GM19193 (cell line): ENCODE measurements around the gene RASGRP3.

Experiments used
- POLR2A ChIP-seq: IDR thresholded peaks from 4 replicates; pipeline ENCODE4 v1.6.1; 2011; ENCODE audit not compliant: insufficient read depth, insufficient read length; ENCODE audit errors: extremely low read depth

RASGRP3 gene

DNA sequence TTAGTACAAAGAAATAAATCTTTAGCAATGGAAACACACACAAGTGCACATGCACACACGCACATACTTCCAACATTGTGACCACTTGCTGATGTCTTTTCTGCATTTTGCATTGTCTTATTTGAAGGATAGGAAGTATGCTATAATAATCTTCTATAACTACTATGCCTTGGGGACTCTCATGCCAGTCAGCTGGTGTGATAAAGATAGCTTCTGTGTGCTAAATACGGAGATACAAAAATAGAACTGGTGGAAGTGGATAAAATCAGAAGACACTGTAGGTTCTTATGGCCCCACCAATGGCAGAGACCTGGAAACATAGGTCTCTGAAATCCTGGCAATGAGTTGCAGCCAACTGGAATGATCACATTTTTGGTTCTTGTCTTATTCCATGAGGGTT, 31.5 kb upstream of the RASGRP3 start:
- TF ChIP-seq POLR2A = no peak

- TF ChIP-seq POLR2A = no peak
Measured at GRCh38 chr2:33448220-33448899, 28.1 kb upstream of the RASGRP3 start.

DNA sequence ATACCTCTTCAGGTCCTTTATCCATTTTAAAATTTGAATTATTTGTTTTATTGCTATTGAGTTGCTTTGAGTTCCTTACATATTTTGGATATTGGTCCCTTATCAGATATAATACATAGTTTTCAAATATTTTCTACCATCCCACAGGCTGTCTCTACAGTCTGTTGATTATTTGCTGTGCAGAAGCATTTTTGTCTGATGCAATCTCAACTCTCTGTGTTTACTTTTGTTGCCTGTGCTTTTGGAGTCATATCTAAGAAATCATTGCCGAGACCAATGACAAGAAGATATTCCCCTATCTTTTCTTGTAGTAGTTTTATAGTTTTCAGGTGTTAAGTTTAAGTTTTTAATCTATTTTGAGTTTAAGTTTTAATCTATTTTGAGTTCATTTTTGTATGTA, 25.2 kb upstream of the RASGRP3 start:
- TF ChIP-seq POLR2A = no peak

- TF ChIP-seq POLR2A = no peak
Measured at GRCh38 chr2:33451825-33452224, 24.6 kb upstream of the RASGRP3 start.

GRCh38 chr2:33452545-33452944, 23.9 kb upstream of the RASGRP3 start:
- no peak for TF ChIP-seq POLR2A

GRCh38 chr2:33453905-33454479, 22.5 kb upstream of the RASGRP3 start:
- TF ChIP-seq POLR2A = no peak

- TF ChIP-seq POLR2A = no peak
Measured at GRCh38 chr2:33457556-33458247, 18.7 kb upstream of the RASGRP3 start.

DNA sequence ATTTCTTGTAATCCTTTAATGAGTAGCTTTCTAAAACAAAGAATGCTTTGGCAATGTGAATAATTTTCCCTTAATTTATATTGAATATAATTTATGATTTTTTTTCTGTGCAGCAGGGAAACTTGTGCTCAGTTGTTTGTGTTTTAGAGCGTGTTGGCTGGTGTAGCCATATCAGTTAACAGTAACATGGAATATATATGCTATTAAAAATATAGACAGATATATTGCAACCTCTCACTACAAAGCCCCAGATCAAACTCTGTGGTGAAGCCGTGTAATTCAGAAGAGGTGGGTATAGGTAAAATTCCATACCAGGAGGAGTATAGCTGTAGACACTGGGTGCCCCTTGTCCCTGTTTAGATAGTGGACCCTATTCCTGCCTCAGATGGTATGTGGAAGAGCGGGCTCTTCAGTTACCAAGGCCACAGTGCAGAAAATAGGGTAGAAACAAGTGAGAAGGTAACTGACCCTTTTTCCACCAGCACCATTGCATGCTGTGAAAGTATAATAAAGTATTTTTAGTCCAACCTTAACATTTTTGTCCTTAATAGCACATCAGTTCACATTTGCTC, 18.1 kb upstream of the RASGRP3 start:
- no peak for TF ChIP-seq POLR2A

DNA sequence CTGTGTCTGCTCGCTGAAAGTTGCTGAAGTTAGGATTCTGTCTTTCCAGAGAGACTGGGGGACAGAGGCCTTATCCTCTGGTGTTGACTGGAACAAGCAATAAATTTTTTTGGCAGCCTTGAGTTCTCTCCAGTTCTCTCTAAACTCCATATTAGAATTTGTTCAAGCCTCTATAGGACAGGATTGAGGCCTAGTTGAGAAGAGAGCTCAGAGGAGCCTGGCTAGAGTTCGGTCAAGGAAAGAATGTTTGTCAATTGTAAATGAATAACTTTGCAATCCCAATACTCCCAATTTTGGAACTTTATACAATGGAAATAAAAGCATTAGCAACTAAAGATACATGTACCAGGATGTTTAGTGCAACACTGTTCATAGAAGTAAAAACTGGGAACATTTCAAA, 16.7 kb upstream of the RASGRP3 start:
- no peak for TF ChIP-seq POLR2A

GRCh38 chr2:33467413-33467812, 9.0 kb upstream of the RASGRP3 start:
- TF ChIP-seq POLR2A = no peak

GRCh38 chr2:33469238-33469637, 7.2 kb upstream of the RASGRP3 start:
- no peak for TF ChIP-seq POLR2A

DNA sequence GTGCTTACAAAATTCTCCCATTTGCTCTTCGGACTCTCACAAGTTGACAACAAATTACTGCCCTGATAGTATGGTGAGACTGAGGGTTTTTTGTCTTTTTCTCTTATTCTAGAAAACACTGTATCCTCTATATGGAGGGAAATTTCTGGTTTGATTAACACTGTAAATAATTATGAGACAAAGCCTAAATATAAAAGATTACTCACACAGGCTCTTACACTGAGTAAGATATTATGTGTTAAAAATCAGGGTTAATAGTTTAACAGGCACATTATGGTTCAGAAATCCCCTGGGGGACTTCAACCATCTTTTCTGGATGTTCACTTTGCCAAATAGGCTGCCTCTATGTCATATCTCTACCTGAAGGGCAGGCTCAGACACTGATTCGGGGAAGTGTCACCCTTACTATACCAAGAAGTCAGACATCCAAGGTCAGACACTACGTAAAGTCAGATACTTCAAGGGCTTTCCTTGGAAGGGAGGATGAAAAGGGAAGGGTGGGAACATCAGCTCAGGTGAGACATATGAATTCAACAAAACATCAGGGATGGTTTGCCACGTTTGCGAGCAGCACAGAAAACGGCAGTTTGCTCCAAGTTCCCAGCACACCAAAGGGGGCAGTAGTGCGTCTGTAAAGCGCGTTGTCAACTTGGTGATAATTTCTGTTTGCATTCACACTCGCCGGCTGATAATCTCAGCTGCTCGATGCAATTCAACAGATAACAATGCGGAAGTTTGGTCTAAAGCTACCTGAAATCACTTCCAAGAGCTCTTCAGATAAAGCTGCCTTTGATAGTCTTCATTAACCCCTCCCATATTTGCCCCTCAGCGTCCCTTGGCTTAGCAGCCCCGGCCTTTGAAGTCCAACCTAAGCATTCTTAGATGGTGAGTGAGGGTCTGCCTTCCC, 972 bp upstream of the RASGRP3 start:
- TF ChIP-seq POLR2A = peak; percentile 2

- TF ChIP-seq POLR2A = no peak
Measured at GRCh38 chr2:33476793-33477190, 343 bp downstream of the RASGRP3 start.
